Spinal cord (tissue), 10 donors: ENCODE data around the gene ZC3H12C. TPM values are rescaled to one million over a fixed set of nuclear protein-coding genes. Genes with fewer than 3 reads are reported as not detected.

Experiments used
- DNase-seq, 6 donors: peaks; one replicate each; pipeline versions ENCODE4 v3.0.0 to v3.0.0-alpha.2; 2013 to 2015; ENCODE audit warnings: low spot score in 6 of 6, low read depth in 4 of 6
- H3K27ac ChIP-seq: one replicate; pipeline ENCODE4 v1.5.1; 2013; ENCODE audit warnings: low read depth, low read length, control low read depth
- H3K27me3 ChIP-seq: one replicate; pipeline ENCODE4 v1.6.1; 2013; ENCODE audit warnings: low read length; ENCODE audit not compliant: control insufficient read depth, insufficient read depth
- H3K36me3 ChIP-seq: one replicate; pipeline ENCODE4 v1.6.1; 2013; ENCODE audit warnings: low read length; ENCODE audit not compliant: control insufficient read depth, insufficient read depth
- H3K4me1 ChIP-seq: one replicate; pipeline ENCODE4 v1.6.1; 2013; ENCODE audit warnings: low read length; ENCODE audit not compliant: control insufficient read depth, insufficient read depth
- H3K4me3 ChIP-seq: one replicate; pipeline ENCODE4 v1.5.1; 2013; ENCODE audit warnings: low read depth, low read length, control low read depth
- H3K9me3 ChIP-seq: one replicate; pipeline ENCODE4 v1.6.1; 2013; ENCODE audit warnings: low read length; ENCODE audit not compliant: control insufficient read depth, insufficient read depth
- WGBS: methylation state at CpG from one replicate; pipeline ENCODE4 v1.1.5; 2013; ENCODE audit warnings: missing lambda C conversion rate; ENCODE audit not compliant: insufficient coverage; 5-methylcytosine and 5-hydroxymethylcytosine counted together
- polyA plus RNA-seq, 2 donors: library from polyadenylated mRNA; unstranded; fragments of 120-200 nt; gene quantifications; one replicate each; pipeline ENCODE4 v1.2.1, GENCODE V29; 2013; ENCODE audit not compliant: insufficient read length in 2 of 2
- total RNA-seq, 2 donors: library from RNA; depleted of rRNA in 1 of 2; stranded (reverse); fragments of 120-200 nt in 1 of 2; fragments of >200 nt in 1 of 2; gene quantifications; one replicate each; pipeline versions ENCODE4 v1.2.3 to v1.2.4, GENCODE V29; 2013 to 2014
- donor health status: healthy.

ZC3H12C gene
- total and polyA plus RNA-seq, 4 donors: 6.8 to 16.6 (median 12.3) TPM

- H3K4me1 ChIP-seq: no peaks in the 10 kb centered on the region
- 80% methylated on average over 1 of the region's 4 CpGs for WGBS
- H3K27me3 ChIP-seq: no peaks in the 10 kb centered on the region
- no peak overlapping the region for H3K4me3 ChIP-seq
- no peaks in the 10 kb centered on the region for H3K36me3 ChIP-seq
- H3K27ac ChIP-seq: no peak overlapping the region
- H3K9me3 ChIP-seq: no peaks in the 10 kb centered on the region
- DNase-seq: no peak
These were observed 17.4 kb upstream of the ZC3H12C start for GRCh38 chr11:110075847-110076208.

GRCh38 chr11:110076371-110076965 is 16.7 kb upstream of the ZC3H12C start:
- Histone ChIP-seq H3K4me3 (no peak overlapping the region), H3K9me3 (no peaks in the 10 kb centered on the region), H3K36me3 (no peaks in the 10 kb centered on the region), H3K27ac (no peak overlapping the region), H3K4me1 (no peaks in the 10 kb centered on the region), H3K27me3 (no peaks in the 10 kb centered on the region)
- 60% methylated on average over 1 of the region's 7 CpGs for WGBS
- peak in 1 of 6 donors; percentile 55 for DNase-seq

- H3K36me3 ChIP-seq: no peaks in the 10 kb centered on the region
- no CpG with 5 or more reads among the region's 1 CpG for WGBS
- H3K4me1 ChIP-seq: no peaks in the 10 kb centered on the region
- DNase-seq: no peak
- no peak overlapping the region for H3K27ac ChIP-seq
- H3K9me3 ChIP-seq: no peaks in the 10 kb centered on the region
- H3K27me3 ChIP-seq: no peaks in the 10 kb centered on the region
- no peak overlapping the region for H3K4me3 ChIP-seq
These were observed 15.8 kb upstream of the ZC3H12C start for GRCh38 chr11:110077346-110077745.

- DNase-seq: peak in 3 of 6 donors; percentile 17 to 64 (median 57)
- H3K4me3 ChIP-seq: no peak overlapping the region
- H3K36me3 ChIP-seq: no peaks in the 10 kb centered on the region
- H3K9me3 ChIP-seq: no peaks in the 10 kb centered on the region
- WGBS: 40% methylated on average over 4 of the region's 6 CpGs
- no peak overlapping the region for H3K27ac ChIP-seq
- H3K27me3 ChIP-seq: no peaks in the 10 kb centered on the region
- no peaks in the 10 kb centered on the region for H3K4me1 ChIP-seq
These were observed 15.3 kb upstream of the ZC3H12C start for GRCh38 chr11:110077831-110078325.

GRCh38 chr11:110078923-110079544 is 14.2 kb upstream of the ZC3H12C start:
- no peaks in the 10 kb centered on the region for H3K9me3 ChIP-seq
- H3K4me3 ChIP-seq: no peak overlapping the region
- no peaks in the 10 kb centered on the region for H3K4me1 ChIP-seq
- DNase-seq: no peak
- H3K27ac ChIP-seq: no peak overlapping the region
- H3K36me3 ChIP-seq: no peaks in the 10 kb centered on the region
- WGBS: no CpG with 5 or more reads among the region's 1 CpG
- H3K27me3 ChIP-seq: no peaks in the 10 kb centered on the region

GRCh38 chr11:110079726-110080125 is 13.5 kb upstream of the ZC3H12C start:
- Histone ChIP-seq H3K36me3 (no peaks in the 10 kb centered on the region), H3K4me3 (no peak overlapping the region), H3K9me3 (no peaks in the 10 kb centered on the region), H3K4me1 (no peaks in the 10 kb centered on the region), H3K27ac (no peak overlapping the region), H3K27me3 (no peaks in the 10 kb centered on the region)
- DNase-seq: no peak
- 100% methylated on average over 3 of the region's 4 CpGs for WGBS

- no peak for DNase-seq
- Histone ChIP-seq H3K4me3 (no peak overlapping the region), H3K9me3 (no peaks in the 10 kb centered on the region), H3K36me3 (no peaks in the 10 kb centered on the region), H3K27me3 (no peaks in the 10 kb centered on the region), H3K27ac (no peak overlapping the region), H3K4me1 (no peaks in the 10 kb centered on the region)
- WGBS: 78% methylated on average over 3 of the region's 7 CpGs
These were observed 11.5 kb upstream of the ZC3H12C start for GRCh38 chr11:110081462-110082376.

- no peak overlapping the region for H3K4me3 ChIP-seq
- 83% methylated on average over 1 of the region's 1 CpG for WGBS
- H3K27me3 ChIP-seq: no peaks in the 10 kb centered on the region
- no peaks in the 10 kb centered on the region for H3K9me3 ChIP-seq
- no peaks in the 10 kb centered on the region for H3K4me1 ChIP-seq
- no peak overlapping the region for H3K27ac ChIP-seq
- no peak for DNase-seq
- H3K36me3 ChIP-seq: no peaks in the 10 kb centered on the region
These were observed 10.3 kb upstream of the ZC3H12C start for GRCh38 chr11:110082899-110083298.

GRCh38 chr11:110085255-110085838 is 7.8 kb upstream of the ZC3H12C start:
- Histone ChIP-seq H3K4me1 (no peaks in the 10 kb centered on the region), H3K36me3 (no peaks in the 10 kb centered on the region), H3K27me3 (no peaks in the 10 kb centered on the region), H3K4me3 (no peak overlapping the region), H3K27ac (no peak overlapping the region), H3K9me3 (no peaks in the 10 kb centered on the region)
- WGBS: no CpG with 5 or more reads among the region's 2 CpGs
- DNase-seq: no peak
